ENCODE data around the gene RABGAP1L.

- no peak for TF ChIP-seq GATA2 (IDR thresholded peaks at IDR 0.05; ENCODE audit: insufficient read depth, insufficient read length, low read depth, low read length)
- TF ChIP-seq CTCF (IDR thresholded peaks at IDR 0.05; ENCODE audit: extremely low read depth in 1 of 2, insufficient read depth in 1 of 2, low read depth in 1 of 2, low read length in 2 of 2) = no peak
- TF ChIP-seq POLR2AphosphoS5 (IDR thresholded peaks at IDR 0.05; ENCODE audit: insufficient read depth, low read depth, low read length) = no peak
- TF ChIP-seq, protein P1, sequence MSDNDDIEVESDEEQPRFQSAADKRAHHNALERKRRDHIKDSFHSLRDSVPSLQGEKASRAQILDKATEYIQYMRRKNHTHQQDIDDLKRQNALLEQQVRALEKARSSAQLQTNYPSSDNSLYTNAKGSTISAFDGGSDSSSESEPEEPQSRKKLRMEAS (IDR thresholded peaks at IDR 0.05; ENCODE audit: insufficient read depth, insufficient read length) = no peak
- TF ChIP-seq JUN (IDR thresholded peaks at IDR 0.05; ENCODE audit: borderline replicate concordance, insufficient read depth, insufficient read length, low read depth) = no peak
- TF ChIP-seq MYC (IDR thresholded peaks at IDR 0.05; ENCODE audit: low read depth, low read length) = no peak
- TF ChIP-seq POLR2A (IDR thresholded peaks at IDR 0.05; ENCODE audit: low read depth, low read length) = no peak
- no peak for TF ChIP-seq EZH2 (IDR thresholded peaks at IDR 0.05; ENCODE audit: borderline replicate concordance, low read depth, low read length, severe bottlenecking)
- TF ChIP-seq FOS (IDR thresholded peaks at IDR 0.05; ENCODE audit: borderline replicate concordance, insufficient read depth, low read length) = no peak
Observed at GRCh38 chr1:174531751-174532150, 372.4 kb downstream of the RABGAP1L start.

Data from endothelial cell of umbilical vein (primary cell).